Measurements from ENCODE around the gene C2CD2L.
A peak's percentile ranks its signal among the peaks of the same experiment; 100 is the strongest.
"Not testable (repeated sequence)": the region's sequence is repeated elsewhere in the genome, so short reads cannot be mapped to it uniquely, and the experiment has no call there.

Gene C2CD2L

DNA sequence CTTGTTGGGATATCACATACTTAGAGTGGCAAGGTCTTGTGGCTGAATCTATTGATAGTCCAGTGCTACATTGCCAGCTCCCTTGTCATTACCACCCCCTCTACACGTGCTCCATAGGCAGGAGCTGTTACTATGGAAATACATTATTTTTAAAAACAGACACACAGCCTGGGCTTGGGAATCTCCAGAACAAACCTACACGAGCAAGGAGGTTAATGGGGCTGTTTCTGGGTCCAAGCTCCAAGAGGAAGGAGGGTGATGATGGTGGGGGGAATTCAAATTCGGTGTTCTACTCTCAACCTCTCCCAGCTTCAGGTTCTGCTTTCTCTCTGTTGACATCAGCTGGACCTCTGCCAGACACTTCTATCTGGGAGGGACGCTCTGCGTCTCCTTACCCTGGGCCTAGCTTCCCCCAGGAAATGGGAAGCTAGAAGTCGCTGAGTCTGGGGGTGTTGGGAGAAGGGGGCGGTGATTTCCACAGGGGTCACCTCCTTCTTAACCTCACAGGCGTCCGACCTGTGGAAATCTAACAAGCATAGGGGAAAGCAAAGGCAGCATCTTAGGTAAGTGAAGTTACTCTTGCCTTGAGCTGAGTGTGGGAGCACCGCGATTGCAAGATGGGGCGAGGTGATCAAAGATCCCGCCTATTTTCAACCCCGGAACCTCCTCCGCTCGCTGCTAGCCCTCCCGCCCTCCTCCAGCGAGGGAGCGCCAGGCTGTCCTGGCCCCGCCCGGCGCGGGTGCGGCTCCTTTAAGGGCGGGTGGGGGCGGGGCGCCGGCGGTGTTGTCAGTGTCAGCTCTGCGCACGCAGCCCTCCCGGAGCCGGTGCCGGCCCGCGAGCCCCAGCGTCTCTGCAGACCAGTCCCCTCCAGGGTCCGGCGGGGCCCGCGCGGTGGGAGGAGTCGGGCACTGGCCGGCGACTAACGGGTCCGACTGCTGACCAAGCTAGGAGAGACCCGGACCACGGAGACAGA lies at the start of gene C2CD2L:
TSS of gene C2CD2L (plus strand) at position 781 of the 974 bp plus-strand sequence. CDS start 398 bp downstream, outside the sequence.
- DNase-seq, result peak; percentile 80 to 87 (median 82)

- not testable (repeated sequence) for DNase-seq
Observed at GRCh38 chr11:119059128-119059527, 48.0 kb upstream of the C2CD2L start.

DNA sequence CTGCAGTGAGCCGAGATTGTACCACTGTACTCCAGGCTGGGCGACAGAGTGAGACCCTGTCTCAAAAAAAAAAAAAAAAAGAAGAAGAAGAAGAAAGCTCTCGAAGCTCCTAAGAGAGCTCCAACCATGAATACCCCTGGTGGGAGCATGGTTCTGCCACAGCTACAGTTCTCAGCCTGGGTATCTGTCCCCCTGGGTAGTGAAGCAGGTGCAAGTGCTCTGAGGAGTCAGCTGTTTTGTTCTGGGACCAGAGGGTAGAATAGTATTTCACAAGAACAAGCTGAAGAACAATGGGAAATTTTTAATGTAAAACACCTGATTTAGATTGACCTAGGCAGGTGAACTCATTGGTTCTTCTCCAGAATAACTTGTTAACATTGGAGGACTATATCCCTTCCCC lies 45.9 kb upstream of the C2CD2L start:
- no peak for DNase-seq

GRCh38 chr11:119062779-119063178 lies 44.4 kb upstream of the C2CD2L start:
- no peak for DNase-seq

DNA sequence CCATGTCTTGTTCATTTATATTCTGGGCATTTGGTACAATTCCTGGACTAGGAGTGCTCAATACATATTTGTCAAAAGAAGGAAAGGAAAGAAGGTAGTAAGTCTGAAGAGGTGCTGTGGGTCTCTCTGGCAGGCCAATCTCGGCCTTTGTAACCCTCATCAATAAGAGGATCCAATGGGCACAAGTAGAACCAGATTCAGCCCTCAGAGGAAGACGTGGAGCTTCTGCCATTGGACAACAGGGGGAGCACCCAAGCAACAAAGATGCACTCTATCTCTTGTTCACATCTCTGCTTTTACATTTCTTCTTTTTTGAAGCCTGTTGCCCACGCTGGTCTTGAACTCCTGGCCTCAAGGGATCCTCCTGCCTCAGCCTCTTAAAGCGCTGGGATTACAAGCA lies 41.8 kb upstream of the C2CD2L start:
- no peak for DNase-seq

- peak; percentile 91 to 96 (median 94) for DNase-seq
Observed at GRCh38 chr11:119067371-119068222, 39.5 kb upstream of the C2CD2L start, which contains the start of gene VPS11. VPS11 (plus strand) TSS chr11:119067818; CDS start chr11:119067824, 6 bp downstream.

GRCh38 chr11:119077839-119078238 lies 29.3 kb upstream of the C2CD2L start:
- DNase-seq, result no peak

- no peak for DNase-seq
Observed at GRCh38 chr11:119078675-119079420, 28.3 kb upstream of the C2CD2L start.

GRCh38 chr11:119081682-119082260 lies 25.4 kb upstream of the C2CD2L start:
- DNase-seq, result no peak

DNA sequence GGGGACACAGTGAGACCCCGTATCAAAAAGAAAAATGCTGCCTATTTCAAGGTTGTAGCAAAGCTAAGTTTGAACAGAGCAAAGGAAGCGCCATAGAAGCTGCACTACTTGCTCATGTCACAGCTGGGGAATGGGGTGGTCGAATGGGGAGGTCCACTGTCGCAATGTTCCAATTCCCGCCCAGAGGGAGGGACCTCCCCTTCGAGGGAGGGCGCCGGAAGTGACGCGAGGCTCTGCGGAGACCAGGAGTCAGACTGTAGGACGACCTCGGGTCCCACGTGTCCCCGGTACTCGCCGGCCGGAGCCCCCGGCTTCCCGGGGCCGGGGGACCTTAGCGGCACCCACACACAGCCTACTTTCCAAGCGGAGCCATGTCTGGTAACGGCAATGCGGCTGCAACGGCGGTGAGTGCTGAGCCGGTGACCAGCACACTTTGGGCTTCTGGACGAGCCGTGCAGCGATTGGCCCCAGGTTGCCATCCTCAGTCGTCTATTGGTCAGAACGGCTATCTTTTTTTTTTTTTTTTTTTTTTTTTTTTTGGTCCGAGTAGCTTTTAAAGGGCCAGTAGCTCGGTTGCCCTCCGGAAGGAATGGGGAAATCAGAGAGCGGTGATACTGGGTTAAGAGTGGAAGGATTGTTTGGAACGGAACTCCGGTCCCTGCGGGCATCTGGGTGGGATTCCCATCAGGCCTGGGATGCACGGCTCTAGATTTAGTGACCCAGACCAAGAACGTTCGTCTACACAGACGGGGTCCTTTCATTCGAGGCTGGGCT lies 22.3 kb upstream of the C2CD2L start, which contains the start of gene HMBS:
TSS of gene HMBS (plus strand) at position 219 of the 774 bp plus-strand sequence. CDS start at position 372, 153 bp downstream.
- DNase-seq, result peak; percentile 66 to 80 (median 74)

DNA sequence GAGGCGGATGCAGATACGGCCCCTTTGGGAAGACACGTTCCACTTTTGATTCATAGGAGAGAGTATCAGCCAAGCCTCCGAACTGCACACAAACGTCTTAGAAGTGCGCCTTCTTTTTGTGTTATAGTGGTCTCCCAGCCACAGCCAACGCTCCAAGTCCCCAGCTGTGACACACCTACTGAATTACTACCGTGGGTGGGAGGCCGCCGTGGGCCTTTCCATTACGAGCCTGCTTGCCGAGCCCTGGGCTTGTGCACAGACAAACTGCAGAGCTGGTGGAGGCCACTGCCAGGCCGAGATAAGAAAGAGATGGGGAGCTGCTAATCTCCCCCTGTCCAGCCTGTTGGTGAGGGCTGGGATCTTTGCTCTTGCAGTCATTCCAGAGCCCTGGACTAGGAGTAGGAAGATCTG lies 21.7 kb upstream of the C2CD2L start:
- no peak for DNase-seq

DNA sequence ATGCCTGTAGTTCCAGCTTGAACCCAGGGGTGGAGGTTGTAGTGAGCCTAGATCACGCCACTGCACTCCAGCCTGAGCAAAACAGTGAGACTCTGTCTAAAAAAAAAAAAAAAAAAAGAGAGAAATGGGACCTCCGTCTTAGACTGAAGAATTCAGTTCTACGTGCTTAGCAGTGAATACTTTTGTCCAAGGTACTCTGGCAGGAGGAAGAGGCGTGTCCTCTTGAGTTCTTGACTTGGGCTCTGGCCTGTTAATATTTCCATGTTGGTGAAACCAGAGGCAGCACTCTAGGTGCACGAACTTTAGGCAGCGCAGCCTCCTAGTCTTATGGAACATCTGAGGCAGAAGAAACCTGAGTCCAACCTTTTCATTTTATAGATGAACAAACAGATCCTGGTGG lies 20.0 kb upstream of the C2CD2L start:
- DNase-seq, result no peak

DNA sequence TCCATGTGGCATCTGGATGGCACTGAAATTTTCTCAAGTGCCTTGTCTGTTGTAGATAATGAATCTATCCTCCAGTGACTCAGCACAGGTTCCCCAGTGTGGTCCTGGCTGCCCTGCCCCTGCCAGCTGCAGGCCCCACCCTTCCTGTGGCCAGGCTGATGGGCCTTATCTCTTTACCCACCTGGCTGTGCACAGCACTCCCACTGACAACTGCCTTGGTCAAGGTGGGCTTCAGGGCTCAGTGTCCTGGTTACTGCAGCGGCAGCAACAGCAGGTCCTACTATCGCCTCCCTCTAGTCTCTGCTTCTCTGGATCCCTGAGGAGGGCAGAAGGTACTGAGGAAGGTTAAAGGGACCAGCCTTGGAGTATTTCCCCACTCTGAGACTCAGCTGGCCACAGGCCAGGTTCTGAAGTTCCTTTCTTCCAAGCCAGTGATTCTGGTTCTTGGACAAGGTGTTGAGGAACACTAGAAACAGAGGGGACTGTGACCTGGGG lies 19.4 kb upstream of the C2CD2L start:
- DNase-seq, result no peak

GRCh38 chr11:119088406-119088805 lies 18.7 kb upstream of the C2CD2L start:
- DNase-seq, result no peak

DNA sequence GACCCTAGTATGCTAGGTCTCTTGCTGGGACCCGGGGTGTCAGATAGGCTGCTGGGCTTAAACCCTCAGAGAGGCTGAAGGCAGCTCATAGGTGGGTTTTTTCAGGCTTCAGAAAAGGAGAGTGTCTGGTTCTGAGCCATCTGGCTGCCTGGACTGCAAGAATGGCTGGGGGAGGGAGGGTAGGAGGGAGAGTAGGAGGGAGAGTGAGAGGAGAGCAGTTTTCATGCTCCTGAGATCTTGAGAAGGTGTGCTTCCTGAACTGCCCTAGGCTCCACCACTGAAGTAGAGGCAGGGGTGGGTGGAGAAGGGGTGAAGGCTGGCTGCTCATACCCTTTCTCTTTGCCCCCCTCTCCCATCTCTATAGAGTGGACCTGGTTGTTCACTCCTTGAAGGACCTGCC lies 17.8 kb upstream of the C2CD2L start:
- DNase-seq, result no peak

GRCh38 chr11:119091178-119091577 lies 16.0 kb upstream of the C2CD2L start:
- no peak for DNase-seq

- no peak for DNase-seq
Observed at GRCh38 chr11:119091966-119092879, 14.9 kb upstream of the C2CD2L start.

- no peak for DNase-seq
Observed at GRCh38 chr11:119092880-119093842, 14.0 kb upstream of the C2CD2L start.
